SK-N-SH (cell line): ENCODE measurements around the gene MGME1. TPM values are rescaled to one million over a fixed set of nuclear protein-coding genes. Genes with fewer than 3 reads are reported as not detected.

ENCODE experiments used
- CTCF ChIA-PET: fragments of 300-600, 350-600 bp; formaldehyde crosslinking; extraction: SDS; loops from one replicate; lab custom pipeline; 2021; lab: Yijun Ruan, JAX
- POLR2A ChIA-PET: fragments of 350-600 bp; sonication (Branson Sonifier 250); formaldehyde crosslinking; extraction: SDS; loops from one replicate; lab custom pipeline; 2020; ENCODE audit warnings: antibody characterized with exemption, inconsistent platforms; lab: Yijun Ruan, JAX
- DNase-seq: peaks from one replicate; pipeline ENCODE4 v3.0.0; 2012
- H2AFZ ChIP-seq: fragments of 200-600 bp; sonication (generic); 2 replicates; pipeline ENCODE4 v1.8.1; 2016; ENCODE audit warnings: antibody characterized with exemption, mild to moderate bottlenecking, low read depth
- H3F3A ChIP-seq: fragments of 200-600 bp; sonication (generic); replicated peaks from 2 replicates; pipeline ENCODE3; 2016; ENCODE audit warnings: antibody characterized with exemption, mild to moderate bottlenecking; ENCODE audit not compliant: insufficient read depth
- H3K27ac ChIP-seq, 2 experiments: fragments of 200-500 bp in 1 of 2; fragments of 200-600 bp in 1 of 2; sonication (Bioruptor generic) in 1 of 2; sonication (generic), shearing (Covaris generic) in 1 of 2; 2 replicates each; pipeline versions ENCODE4 v1.5.1 to v1.6.1; 2014 to 2016; ENCODE audit warnings: low read depth in 2 of 2, inconsistent platforms in 1 of 2, low read length in 1 of 2, mild to moderate bottlenecking in 1 of 2, mixed read lengths in 1 of 2
- H3K27me3 ChIP-seq: fragments of 200-600 bp; sonication (generic), shearing (Covaris generic); 2 replicates; pipeline ENCODE4 v1.6.1; 2016; ENCODE audit warnings: mixed run types; ENCODE audit not compliant: insufficient read depth
- H3K36me3 ChIP-seq, 2 experiments: fragments of 200-500 bp in 1 of 2; fragments of 200-600 bp in 1 of 2; sonication (Bioruptor generic) in 1 of 2; sonication (generic) in 1 of 2; replicated peaks in 1 of 2; 2 replicates each; pipeline versions ENCODE3 to v1.5.1; 2014 to 2016; ENCODE audit warnings: low read length in 1 of 2, mild to moderate bottlenecking in 1 of 2; ENCODE audit not compliant: insufficient read depth in 2 of 2, control insufficient read depth in 1 of 2
- H3K4me1 ChIP-seq, 2 experiments: fragments of 200-500 bp in 1 of 2; fragments of 200-600 bp in 1 of 2; sonication (Bioruptor generic) in 1 of 2; sonication (generic), shearing (Covaris generic) in 1 of 2; 2 replicates each; pipeline versions ENCODE4 v1.5.1 to v1.6.1; 2014 to 2016; ENCODE audit warnings: low read depth in 1 of 2, low read length in 1 of 2, mixed run types in 1 of 2; ENCODE audit not compliant: insufficient read depth in 2 of 2, control insufficient read depth in 1 of 2
- H3K4me2 ChIP-seq: fragments of 200-600 bp; sonication (generic), shearing (Covaris generic); 2 replicates; pipeline ENCODE4 v1.6.1; 2017; ENCODE audit warnings: mixed run types
- H3K4me3 ChIP-seq, 2 experiments: fragments of 200-500 bp in 1 of 2; fragments of 200-600 bp in 1 of 2; sonication (Bioruptor generic) in 1 of 2; sonication (generic), shearing (Covaris generic) in 1 of 2; 2 replicates each; pipeline versions ENCODE4 v1.5.1 to v1.8.1; 2014 to 2016; ENCODE audit warnings: low read depth in 2 of 2, inconsistent platforms in 1 of 2, low read length in 1 of 2, mild to moderate bottlenecking in 1 of 2, mixed read lengths in 1 of 2, moderate library complexity in 1 of 2
- H3K79me2 ChIP-seq: fragments of 200-600 bp; sonication (generic); 2 replicates; pipeline ENCODE4 v1.8.1; 2017; ENCODE audit warnings: mild to moderate bottlenecking; ENCODE audit not compliant: insufficient read depth
- H3K9ac ChIP-seq: fragments of 200-600 bp; sonication (generic); 2 replicates; pipeline ENCODE4 v1.6.1; 2017; ENCODE audit warnings: mixed run types
- H3K9me2 ChIP-seq: fragments of 200-600 bp; sonication (generic); 2 replicates; pipeline ENCODE4 v1.6.1; 2017; ENCODE audit warnings: mixed run types
- H3K9me3 ChIP-seq: fragments of 200-600 bp; sonication (generic); 2 replicates; pipeline ENCODE4 v1.6.1; 2017; ENCODE audit warnings: mixed run types, mild to moderate bottlenecking, moderate library complexity
- H4K20me1 ChIP-seq: fragments of 200-600 bp; sonication (generic); 2 replicates; pipeline ENCODE4 v1.6.1; 2017; ENCODE audit warnings: mild to moderate bottlenecking, mixed run types; ENCODE audit not compliant: insufficient read depth
- ELF1 ChIP-seq: IDR thresholded peaks from 2 replicates; pipeline ENCODE4 v1.4.0; 2012
- EP300 ChIP-seq, 2 experiments: IDR thresholded peaks; 2 replicates each; pipeline versions ENCODE4 v1.4.0 to v1.6.1; 2012; ENCODE audit warnings: borderline replicate concordance in 1 of 2, low read depth in 1 of 2, low read length in 1 of 2
- FOXJ3 ChIP-seq: sonication (generic); formaldehyde crosslinking; IDR thresholded peaks from 2 replicates; pipeline ENCODE4 v1.5.1; 2020; ENCODE audit warnings: mild to moderate bottlenecking, missing genetic modification reagents
- FOXM1 ChIP-seq: IDR thresholded peaks from 2 replicates; pipeline ENCODE4 v1.4.0; 2012; ENCODE audit warnings: low read depth, mild to moderate bottlenecking
- GATA2 ChIP-seq: sonication (generic); formaldehyde crosslinking; IDR thresholded peaks from 2 replicates; pipeline ENCODE4 v1.5.0; 2020; ENCODE audit warnings: mild to moderate bottlenecking, missing genetic modification reagents
- IRF3 ChIP-seq: fragments of 150-350 bp; IDR thresholded peaks from 2 replicates; pipeline ENCODE4 v1.6.1; 2016; ENCODE audit warnings: mild to moderate bottlenecking, low read depth, low read length
- JUND ChIP-seq: IDR thresholded peaks from 2 replicates; pipeline ENCODE4 v1.4.0; 2012
- MAX ChIP-seq: IDR thresholded peaks from 2 replicates; pipeline ENCODE4 v1.4.0; 2012; ENCODE audit warnings: low read depth
- MXI1 ChIP-seq: IDR thresholded peaks from 2 replicates; pipeline ENCODE4 v1.6.1; 2012; ENCODE audit warnings: mild to moderate bottlenecking, low read depth, low read length, improper control_type of control experiment
- NFIC ChIP-seq: IDR thresholded peaks from 2 replicates; pipeline ENCODE4 v1.4.0; 2012; ENCODE audit warnings: borderline replicate concordance
- NRF1 ChIP-seq: IDR thresholded peaks from 2 replicates; pipeline ENCODE4 v1.6.1; 2012; ENCODE audit warnings: low read depth, mild to moderate bottlenecking, low read length
- PBX3 ChIP-seq: IDR thresholded peaks from 2 replicates; pipeline ENCODE4; 2012
- POLR2AphosphoS5 ChIP-seq: IDR thresholded peaks from 2 replicates; pipeline ENCODE4 v1.6.1; 2012; ENCODE audit warnings: low read depth, low read length
- RAD21 ChIP-seq: IDR thresholded peaks from 2 replicates; pipeline ENCODE4 v1.6.1; 2012; ENCODE audit warnings: mild to moderate bottlenecking, low read length
- USF1 ChIP-seq: IDR thresholded peaks from 2 replicates; pipeline ENCODE4 v1.4.0; 2012; ENCODE audit warnings: low read depth, borderline replicate concordance
- ZBTB33 ChIP-seq: IDR thresholded peaks from 2 replicates; pipeline ENCODE4 v1.4.0; 2012; ENCODE audit warnings: low read depth, borderline replicate concordance
- WGBS: methylation state at CpG from one replicate; pipeline ENCODE4 v1.1.6; 2017; ENCODE audit warnings: low lambda C conversion rate; 5-methylcytosine and 5-hydroxymethylcytosine counted together
- polyA plus RNA-seq, 3 experiments: library from polyadenylated mRNA; depleted of rRNA; stranded (reverse); fragments of >200 nt; gene quantifications; 2 replicates each; pipeline ENCODE4 v1.2.3, GENCODE V29; 2012

Gene MGME1
- polyA plus RNA-seq, 1 of the 3 experiments (the other 2 are of a cell fraction), result 7.9 TPM

- 52% methylated on average over 8 of the region's 8 CpGs for WGBS
These were observed 61.2 kb downstream of the MGME1 start for GRCh38 chr20:18030020-18030419.

More at GRCh38 chr20:18030020-18030419, 61.2 kb downstream of the MGME1 start:
- Histone ChIP-seq H3K9me2 (no peaks in the 10 kb centered on the region), H3K79me2 (no peaks in the 10 kb centered on the region), H3K9ac (no peak overlapping the region), H3K4me1 (no peaks in the 10 kb centered on the region), H3K4me3 (no peak overlapping the region), H3F3A (no peaks in the 10 kb centered on the region), H4K20me1 (no peaks in the 10 kb centered on the region), H3K9me3 (no peaks in the 10 kb centered on the region), H3K4me2 (no peak overlapping the region), H3K27ac (no peak overlapping the region), H3K27me3 (no peaks in the 10 kb centered on the region; the same call in 1 of the 2 replicates), H3K36me3 (no peaks in the 10 kb centered on the region), H2AFZ (no peak overlapping the region)
- no peak for DNase-seq
- ChIA-PET CTCF (interaction anchor here (1.3 kb wide), 1 partner anchor 33 kb away, joined by 3 read pairs; no protein-coding TSS in a partner anchor), POLR2A (no interaction called here)
- TF ChIP-seq NRF1 (no peak), JUND (no peak), IRF3 (no peak), POLR2AphosphoS5 (no peak), FOXJ3 (CRISPR knock-in tag) (no peak), FOXM1 (no peak), USF1 (no peak), GATA2 (CRISPR knock-in tag) (no peak), PBX3 (no peak), MXI1 (no peak), RAD21 (no peak), EP300 (IDR thresholded peaks at IDR 0.05; ENCODE audit: borderline replicate concordance in 1 of 2, low read depth in 1 of 2, low read length in 1 of 2) (no peak), NFIC (no peak), ELF1 (no peak), ZBTB33 (no peak), MAX (no peak)
